M059J (cell line): ENCODE data around the gene CCDC192. TPM values are rescaled to one million over a fixed set of nuclear protein-coding genes. Genes with fewer than 3 reads are reported as not detected.

Experiments used
- DNase-seq: peaks from one replicate; pipeline ENCODE4 v3.0.0-alpha.2; 2012; ENCODE audit warnings: low read depth
- total RNA-seq: library from RNA; depleted of rRNA; stranded (reverse); fragments of >200 nt; shearing (Covaris generic); gene quantifications from 2 replicates; pipeline ENCODE4 v1.2.3, GENCODE V29; 2014

Gene CCDC192
- total RNA-seq, 1 experiment from 2014 or later: not detected

DNA sequence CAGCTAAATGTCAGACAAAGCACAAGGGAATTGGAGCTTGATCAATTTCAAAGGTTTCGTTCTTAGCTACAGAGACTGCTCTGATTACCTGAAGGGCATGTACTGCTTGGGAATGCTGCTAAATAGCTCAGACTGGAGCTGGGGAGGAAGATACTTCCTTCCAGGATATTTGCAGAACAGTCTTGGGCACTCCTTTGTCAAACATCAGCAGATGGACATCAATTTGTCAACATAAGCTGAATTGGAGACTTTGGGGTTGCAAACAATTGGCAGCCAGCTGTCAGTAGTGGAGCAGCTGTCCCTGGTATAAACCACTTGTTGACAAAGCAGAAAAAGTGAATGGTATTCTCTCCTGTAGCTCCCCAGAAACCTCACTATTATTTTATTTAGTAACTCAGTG lies 182.0 kb downstream of the CCDC192 start:
- DNase-seq: no peak

DNA sequence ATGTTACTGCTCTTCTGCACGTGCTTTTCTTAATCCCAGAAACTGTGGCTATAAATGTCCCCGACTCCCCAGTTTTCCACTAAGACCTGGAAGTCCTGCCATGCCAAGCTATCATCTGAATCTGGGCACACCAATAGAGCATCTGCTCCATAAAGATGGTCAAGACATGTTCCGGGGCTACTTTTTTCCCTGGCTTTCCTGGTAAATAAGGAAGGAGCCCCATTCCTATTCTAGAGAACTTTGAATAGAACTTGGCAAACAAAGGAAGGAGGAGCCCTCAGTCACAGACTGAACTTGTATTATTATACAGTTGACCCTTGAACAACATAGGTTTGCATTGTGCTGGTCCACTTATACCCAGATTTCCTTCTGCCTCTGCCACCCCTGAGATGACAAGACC lies 182.9 kb downstream of the CCDC192 start:
- DNase-seq: no peak

DNA sequence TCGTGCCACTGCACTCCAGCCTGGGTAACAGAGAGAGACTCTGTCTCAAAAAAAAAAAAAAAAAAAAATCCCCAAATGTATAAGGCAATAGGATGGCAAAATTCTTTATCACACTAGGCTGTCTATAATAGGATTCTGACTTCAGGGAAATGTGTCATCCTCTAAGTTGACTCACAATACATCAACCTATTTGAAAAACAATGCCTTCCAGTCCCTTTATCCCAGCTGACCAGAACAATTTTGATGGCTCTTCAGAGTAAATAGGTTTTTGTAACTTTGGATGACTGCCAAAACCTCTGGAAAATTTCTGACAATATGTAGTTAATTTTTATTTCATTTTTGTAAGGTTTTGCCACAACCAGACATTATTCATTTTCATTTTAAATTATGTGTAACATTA lies 184.1 kb downstream of the CCDC192 start:
- peak; percentile 68 for DNase-seq

DNA sequence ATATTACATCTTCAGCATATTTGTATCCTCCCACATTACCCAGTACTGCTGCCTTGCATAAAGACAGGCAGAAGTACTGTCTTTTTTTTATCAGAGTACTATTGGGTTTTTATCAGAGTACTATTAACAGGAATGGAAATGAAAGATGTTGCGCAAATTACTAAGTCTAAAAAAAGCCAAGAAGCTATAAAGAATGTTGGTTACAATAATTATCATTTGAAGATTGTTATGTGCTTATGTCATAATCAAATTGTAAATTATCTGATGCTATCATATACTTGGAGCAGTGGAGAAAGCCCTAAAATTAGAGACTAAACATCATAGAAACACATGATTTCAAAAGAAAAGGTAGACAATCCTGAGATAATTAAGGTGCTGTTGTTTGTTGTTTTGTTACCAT lies 188.8 kb downstream of the CCDC192 start:
- no peak for DNase-seq

DNA sequence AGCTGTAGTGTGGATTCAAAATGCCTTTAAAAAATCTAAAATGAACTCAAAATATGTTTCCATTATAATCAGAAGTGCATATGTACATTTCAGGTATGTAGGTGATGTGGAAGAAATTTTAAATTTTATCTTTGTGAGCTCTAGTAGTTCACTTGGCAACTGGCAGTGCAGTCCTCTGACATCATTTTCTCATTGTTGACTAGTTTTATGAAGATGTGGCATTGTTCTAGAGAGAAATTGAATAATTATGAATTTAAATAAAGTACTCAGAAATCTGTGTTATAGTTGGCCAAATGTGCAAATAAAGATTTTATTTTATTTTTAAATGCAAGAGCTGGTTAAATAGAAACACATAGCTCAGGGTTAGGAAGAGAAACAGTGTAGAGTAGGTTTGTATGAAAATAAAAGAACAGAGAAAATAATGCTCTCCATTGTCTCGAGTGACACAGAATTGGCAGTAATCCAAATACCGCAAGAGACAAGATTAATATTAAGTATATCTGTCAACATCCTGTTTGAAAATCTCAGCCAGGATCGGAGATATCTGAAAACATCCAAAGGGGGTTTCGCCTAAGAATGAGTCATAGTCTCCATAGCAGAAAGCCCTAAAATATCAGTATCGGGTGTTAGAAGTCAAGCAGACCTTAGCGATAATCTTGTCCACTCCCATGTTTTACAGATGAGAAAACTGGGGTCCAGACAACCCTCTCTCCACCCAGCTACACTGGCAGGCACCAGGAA lies 189.4 kb downstream of the CCDC192 start:
- DNase-seq: peak; percentile 83

DNA sequence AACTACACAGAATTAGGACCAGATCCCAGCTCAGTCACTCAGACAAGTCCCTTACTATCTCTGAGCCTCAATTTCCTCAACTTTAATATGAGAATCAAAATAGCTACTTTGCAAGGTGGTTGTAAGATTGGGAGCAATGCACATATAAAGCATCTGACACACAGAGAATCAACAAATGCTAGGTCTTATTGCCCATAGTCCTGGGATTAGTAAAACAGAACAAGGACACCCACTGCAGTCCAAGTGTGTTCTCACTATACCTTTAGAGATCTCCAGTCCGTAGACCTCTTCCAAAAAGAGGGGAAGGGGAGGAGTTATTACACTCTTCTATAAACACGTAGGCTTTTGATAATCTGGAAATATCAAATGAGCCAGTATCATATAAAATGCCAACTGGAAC lies 190.0 kb downstream of the CCDC192 start:
- DNase-seq: no peak

DNA sequence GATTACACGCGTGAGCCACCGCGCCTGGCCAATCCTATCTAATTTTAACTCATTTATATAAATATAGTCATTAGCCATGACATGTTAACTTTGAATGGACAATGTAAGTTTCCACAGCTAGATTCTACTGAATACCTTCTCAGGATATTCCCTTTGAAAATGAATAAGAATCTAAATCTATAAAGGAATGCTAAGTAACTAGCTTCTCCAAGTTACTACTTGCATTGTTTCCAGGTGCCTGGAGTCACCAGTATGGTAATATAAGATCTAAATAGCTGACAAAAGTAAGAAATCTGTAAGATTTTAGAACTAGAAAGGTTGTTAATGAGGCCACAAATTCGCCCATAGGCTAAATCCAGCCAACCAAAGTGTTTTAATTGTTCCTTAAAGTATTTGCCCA lies 191.3 kb downstream of the CCDC192 start:
- DNase-seq: no peak

DNA sequence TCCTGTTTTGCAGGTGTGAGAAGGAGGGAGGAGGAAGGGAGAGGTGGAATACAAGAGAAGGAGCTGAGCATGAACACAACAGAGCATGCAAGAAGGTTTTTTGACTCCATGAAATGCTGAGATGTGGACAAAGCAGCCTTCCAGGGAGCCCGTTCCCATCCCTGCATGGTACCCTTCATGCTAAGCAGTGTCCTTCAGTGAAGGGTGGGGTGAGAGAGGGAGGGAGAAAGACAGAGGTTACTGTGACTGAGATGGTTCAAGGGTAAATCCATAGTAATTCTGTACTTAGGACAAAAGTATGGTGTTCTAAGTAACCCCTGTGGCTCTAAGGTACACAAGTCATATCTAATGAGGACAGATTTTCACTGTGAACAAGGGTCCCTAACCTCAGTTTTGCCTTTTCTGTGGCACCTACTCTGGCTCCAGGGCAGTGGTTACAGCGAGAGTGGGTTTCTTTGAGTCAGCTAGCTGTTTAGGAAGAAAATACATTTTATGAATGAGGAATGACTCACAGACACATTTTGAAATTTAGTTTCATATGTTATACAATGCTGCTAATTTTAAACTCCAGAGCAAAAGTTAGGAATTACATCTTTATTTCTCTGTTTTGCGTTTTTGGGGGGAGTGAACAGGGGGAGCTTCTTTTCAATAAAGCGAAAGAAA lies 195.5 kb downstream of the CCDC192 start:
- DNase-seq: no peak

DNA sequence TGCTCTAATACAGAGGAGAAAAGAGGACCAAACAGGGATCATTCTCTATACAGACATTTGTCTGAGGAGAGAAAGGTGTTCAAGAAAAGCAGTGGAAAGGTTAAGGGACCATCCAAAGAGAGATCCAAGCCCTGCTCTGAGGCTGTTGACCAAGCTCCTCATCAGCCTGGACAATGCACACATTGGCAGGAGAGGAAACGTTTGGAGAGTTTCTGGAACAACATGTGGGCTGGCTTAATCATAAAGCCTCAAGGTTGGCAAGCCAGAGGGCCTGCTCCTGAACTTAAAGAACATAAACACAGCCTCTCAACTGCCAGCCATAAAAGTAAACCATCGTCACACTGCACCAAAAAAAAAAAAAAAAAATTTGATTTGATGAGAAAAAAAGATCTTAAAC lies 196.0 kb downstream of the CCDC192 start:
- no peak for DNase-seq

DNA sequence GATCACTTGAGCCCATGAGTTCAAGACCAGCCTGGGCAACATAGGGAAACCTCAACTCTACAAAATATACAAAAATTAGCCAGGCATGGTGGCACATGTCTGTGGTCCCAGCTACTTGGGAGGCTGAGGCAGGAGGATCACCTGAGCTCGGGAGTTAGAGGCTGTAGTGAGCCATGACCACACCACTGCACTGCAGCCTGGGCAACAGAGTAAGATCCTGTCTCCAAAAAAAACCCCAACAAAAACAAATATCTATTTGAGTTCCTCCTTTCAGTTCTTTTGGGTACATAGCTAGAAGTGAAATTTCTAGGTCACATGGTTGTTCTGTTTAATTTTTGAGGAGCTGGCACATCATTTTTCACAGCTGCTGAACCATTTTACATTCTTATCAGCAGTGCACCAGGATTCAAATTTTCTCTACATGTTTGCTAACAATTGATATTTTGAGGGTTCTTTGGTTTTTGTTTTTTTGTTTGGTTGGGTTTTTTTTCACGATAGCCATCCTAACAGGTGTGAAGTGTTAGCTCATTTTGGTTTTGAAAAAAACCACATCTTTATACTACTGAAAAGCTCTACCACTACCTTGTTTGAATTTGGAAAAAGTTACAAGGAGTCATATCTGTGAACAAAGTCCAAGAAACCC lies 203.5 kb downstream of the CCDC192 start:
- no peak for DNase-seq

DNA sequence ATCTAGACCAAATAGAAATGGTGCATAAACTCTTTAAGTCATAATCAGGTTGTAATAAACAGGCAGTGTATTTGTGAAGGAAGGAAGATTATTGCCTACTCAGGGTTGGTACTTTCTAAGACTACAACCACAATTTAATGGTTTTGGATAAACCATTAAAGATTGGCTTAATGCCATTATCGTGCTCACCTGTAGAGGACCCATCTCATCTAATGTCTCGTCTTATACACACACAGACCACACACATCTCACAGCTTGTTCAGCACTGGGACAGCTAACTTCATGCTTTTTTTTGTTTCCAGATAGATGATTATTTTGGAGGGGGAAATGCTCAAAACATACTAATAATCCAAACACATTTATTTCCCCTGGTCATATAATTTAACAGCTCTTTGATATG lies 204.7 kb downstream of the CCDC192 start:
- DNase-seq: no peak

DNA sequence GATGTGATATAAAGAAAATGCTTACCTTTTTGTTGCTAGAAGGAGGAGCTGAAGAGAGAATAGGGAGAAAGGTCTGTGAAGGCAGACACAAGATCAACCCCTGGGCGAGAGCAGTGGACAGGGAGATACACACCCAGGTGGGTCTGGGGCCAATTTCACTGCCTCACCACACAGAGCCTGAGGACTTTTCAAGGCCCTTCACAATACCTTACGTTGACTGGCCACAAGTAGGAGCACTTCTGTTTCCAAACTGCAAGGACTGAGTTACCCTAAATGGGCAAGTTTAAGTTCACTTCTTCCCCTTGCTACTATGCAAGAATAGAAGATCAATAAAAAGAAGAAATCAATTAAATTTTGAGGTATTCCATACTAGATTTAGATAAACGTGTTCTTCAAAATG lies 205.9 kb downstream of the CCDC192 start:
- peak; percentile 49 for DNase-seq

DNA sequence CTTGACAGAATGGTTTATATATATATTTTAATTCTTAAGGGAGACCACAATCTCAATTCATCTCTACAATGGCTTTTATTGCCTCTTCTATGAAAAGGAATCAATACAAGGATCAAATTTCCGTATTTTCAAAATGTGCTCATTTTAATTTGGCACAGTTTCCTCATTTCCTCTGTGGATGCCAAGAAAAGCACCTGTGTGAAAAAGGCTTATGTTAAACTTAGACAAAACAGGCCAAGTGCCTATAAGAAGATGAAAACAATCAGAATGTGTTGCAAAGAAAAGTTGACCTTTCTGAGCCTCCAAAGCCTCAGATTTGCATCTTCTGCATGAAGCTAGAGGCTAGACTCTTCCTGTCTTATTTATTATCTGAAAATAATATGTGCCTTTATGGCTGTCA lies 206.6 kb downstream of the CCDC192 start:
- DNase-seq: no peak

DNA sequence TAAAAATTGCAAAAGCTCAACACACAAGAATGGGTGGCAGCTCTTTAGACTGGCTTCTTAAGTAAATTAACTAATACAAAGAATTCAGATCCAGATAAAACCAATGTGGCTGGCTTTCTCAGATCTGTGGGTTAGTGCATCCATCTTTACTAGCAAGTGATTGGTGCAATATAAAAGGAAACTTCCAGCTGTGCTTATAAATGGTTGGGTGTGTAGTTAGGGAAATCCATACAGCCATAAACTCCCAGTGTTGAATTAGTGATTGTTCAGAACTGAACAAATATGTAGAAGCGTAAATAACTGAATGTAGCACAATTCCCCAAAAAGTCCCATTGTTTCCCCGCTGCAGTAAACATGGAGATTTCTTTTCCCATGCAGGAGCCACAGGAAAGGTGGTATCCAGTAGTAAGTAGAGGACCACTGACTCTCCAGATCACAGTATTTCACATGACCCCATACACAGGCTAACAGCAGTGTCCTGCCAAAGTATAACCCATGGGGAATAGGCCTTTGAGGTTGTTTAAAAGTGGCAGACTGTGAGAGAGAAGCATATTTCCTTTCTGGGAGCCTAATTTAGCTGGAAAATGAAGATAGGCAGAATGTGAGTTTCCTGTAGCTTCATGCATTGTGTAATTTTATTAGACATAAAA lies 207.2 kb downstream of the CCDC192 start:
- no peak for DNase-seq

DNA sequence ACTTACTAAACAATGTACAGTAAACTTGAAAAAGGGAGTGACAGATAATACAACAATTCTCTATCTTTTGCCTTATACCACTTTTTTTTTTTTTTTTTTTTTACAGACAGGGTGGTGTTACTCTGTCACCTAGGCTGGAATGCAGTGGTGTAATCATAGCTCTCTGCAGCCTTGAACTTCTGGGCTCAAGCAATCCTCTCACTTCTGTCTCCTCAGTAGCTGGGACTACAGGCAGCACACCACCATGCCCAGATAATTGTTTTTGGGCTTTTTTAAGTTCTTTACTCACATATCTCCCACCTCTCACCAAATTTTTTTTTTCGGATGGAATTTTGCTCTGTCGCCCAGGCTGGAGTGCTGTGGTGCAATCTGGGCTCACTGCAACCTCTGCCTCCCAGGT lies 208.4 kb downstream of the CCDC192 start:
- DNase-seq: no peak

DNA sequence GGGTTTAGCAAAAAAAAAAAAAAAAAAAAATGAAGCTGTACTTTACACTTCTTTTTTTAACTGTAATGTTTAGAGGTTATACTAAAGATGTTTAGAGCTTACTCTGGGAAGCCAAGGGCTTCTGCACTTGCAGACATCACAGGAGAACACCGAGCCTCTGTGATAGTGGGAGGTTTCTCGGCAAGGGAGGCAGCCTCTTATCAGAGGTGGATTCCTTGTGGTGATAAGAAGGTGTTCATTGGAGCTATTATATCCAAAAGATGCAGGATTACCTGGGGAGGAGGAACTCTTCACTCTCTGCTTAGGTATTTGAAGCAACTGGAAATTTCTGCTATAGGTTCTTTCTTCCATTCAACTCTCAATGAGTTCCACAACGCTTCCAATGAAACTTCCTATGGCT lies 209.2 kb downstream of the CCDC192 start:
- no peak for DNase-seq

DNA sequence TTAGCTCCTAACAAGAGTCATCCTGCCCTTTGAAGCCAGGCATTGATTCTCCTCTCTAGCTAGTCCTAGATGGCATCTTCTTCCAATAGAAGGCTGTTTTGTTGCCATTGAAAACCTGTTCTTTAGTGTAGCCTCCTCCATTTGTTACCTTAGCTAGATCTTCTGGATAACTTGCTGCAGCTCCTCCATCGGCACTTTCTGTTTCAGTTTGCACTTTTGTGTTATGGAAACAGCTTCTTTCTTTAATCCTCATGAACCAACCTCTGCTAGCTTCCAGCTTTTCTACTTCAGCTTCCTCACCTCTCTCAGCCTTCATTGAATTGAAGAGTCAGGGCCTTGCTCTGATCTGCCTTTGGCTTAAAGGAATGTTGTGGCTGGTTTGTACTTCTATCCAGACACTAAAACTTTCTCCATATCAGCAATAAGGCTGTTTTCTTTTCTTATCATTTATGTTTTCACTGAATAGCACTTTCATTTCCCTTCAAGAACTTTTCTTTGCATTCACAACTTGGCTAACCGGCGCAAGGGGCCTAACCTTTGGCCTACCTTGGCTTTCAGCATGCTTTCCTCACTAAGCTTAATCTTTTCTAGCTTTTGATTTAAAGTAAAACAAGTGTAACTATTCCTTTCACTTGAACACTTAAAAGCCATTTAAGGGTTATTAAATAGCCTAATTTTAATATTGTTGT lies 213.8 kb downstream of the CCDC192 start:
- no peak for DNase-seq

DNA sequence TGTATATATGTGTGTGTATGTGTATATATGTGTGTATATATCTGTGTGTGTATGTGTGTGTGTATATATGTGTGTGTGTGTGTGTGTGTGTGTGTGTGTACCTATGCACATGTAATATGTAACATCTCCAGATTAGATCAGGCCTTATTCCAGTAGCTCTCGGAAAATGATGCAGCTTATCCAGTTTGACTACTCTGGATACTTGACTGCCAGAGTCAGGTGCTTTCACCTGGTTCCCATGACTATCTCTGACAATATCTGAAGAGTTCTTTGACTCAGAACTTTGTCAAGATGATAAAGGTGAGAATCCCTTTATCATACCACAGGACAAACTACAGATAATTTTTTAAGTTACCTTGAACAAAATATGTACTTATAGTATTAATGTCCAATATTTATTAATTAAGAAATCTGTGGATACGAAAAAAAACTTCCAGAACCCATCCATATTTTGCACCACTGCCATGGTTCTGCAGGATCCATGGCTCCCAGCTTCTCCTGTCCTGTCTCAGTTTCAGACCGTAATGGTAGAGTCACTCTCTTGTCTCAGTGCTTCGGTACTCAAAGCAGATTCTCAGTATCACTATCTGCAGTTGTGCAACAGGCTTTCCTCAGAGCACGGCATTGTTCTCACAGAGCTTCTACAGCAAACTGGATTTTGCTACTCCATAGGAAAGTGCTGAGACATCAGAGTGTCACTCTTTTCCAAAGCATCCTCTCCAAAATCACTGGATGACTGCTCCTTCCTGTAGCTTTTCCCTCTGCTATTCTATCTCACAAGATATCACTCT lies 216.0 kb downstream of the CCDC192 start:
- DNase-seq: no peak

DNA sequence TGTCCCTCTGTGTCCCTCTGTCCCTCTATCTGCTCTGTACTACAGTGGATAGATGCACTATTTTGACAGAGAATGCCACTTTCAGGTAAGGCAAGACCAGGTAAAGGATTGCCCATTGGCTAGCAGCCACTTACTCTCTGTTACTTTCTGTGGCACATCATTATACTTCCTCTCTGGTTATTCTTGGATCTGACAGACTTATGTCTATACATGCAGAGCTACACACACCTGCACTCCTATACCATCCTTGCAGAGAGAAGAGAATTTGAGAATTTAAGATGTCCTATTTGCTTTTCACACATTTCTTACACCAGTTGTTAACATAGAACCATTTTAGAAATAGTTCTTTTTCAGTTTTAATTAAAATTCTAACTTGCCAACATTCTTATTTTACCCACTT lies 216.6 kb downstream of the CCDC192 start:
- DNase-seq: no peak

DNA sequence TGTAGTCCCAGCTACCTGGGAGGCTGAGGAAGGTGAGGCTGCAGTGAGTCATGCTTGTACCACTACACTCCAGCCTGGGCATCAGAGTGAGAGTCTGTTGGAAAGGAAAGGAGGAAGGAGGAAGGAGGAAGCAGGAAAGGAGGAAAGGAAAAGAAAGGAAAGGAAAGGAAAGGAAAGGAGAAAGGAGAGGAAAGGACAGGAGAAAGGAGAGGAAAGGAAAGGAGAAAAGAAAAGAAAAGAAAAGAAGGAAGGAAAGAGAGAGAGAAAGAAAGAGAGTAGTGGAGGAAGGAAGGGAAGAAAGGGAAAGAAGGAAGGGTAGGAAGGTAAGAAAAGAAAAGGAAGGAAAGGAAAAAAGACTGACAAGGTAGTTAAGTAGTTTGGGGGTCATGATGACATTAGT lies 217.7 kb downstream of the CCDC192 start:
- DNase-seq: no peak

DNA sequence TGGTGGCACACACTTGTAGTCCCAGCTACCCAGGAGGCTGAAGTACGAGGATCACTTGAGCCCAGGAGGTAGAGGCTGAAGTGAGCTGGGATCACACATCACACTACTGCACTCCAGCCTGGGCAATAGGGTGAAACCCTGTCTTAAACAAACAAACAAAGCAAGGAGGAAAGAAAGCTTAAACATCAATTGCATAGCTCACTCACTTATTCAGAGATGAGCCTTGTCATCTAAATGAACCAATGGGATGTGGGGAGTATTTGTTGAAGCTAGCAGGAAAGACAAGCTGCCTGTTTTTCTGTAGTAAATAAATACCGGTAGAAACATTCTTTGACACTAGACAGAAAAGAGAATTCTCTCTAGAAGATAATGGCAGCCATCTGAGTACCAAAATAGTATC lies 219.4 kb downstream of the CCDC192 start:
- DNase-seq: no peak
